ENCODE data around the gene KRT2.

Gene KRT2

DNA sequence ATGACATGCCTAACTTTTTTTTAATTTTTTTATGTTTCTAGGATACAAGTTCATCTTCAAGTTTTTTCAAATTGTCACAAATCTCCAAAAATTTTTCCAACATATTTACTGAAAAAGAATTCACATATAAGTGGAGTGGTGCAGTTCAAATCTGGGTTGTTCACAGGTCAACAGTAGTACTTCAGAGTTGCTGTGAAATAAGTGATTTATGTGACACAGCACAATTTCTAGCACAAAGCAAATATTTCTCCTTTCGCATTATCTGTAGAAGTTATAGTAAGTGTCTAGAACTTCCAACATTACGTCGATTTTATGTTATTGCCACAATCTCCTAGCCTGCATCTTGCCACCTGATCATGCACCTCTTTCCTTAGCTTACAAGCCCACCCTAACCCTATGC, 9.7 kb upstream of the KRT2 start:
- TF ChIP-seq, protein P1, sequence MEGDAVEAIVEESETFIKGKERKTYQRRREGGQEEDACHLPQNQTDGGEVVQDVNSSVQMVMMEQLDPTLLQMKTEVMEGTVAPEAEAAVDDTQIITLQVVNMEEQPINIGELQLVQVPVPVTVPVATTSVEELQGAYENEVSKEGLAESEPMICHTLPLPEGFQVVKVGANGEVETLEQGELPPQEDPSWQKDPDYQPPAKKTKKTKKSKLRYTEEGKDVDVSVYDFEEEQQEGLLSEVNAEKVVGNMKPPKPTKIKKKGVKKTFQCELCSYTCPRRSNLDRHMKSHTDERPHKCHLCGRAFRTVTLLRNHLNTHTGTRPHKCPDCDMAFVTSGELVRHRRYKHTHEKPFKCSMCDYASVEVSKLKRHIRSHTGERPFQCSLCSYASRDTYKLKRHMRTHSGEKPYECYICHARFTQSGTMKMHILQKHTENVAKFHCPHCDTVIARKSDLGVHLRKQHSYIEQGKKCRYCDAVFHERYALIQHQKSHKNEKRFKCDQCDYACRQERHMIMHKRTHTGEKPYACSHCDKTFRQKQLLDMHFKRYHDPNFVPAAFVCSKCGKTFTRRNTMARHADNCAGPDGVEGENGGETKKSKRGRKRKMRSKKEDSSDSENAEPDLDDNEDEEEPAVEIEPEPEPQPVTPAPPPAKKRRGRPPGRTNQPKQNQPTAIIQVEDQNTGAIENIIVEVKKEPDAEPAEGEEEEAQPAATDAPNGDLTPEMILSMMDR (IDR thresholded peaks at IDR 0.05; ENCODE audit: borderline replicate concordance, insufficient read depth, low read depth, low read length), result no peak
- H3K4me3 ChIP-seq (ENCODE audit: low read depth, low read length), result no peak overlapping the region

DNA sequence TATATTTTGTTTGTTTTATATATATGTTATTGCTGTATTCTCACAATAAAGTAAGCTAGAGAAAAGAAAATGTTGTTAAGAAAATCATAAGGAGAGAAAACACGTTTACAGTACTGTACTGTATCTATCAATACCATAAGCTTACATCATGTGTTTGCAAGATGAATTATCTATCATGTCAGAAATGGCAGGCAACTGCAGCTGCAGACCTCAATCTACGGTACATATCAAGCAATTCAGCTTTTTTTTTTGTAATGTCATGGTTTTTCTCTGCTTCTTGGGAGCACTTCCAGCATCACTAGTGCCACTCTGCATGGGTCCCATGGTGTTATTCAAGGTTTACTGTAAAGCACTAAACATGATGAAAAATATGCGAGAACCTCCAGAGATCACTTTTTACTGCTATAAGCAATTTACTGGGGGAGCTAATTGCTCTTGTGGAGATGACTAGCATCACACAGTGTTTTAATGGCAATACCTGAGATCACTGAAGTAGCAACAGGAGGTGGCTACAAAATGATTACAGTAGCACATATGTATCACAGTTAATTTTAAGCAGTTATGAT, 9.0 kb upstream of the KRT2 start:
- H3K4me3 ChIP-seq (ENCODE audit: low read depth, low read length), result no peak overlapping the region
- TF ChIP-seq, protein P1 (IDR thresholded peaks at IDR 0.05; ENCODE audit: borderline replicate concordance, insufficient read depth, low read depth, low read length), result no peak

DNA sequence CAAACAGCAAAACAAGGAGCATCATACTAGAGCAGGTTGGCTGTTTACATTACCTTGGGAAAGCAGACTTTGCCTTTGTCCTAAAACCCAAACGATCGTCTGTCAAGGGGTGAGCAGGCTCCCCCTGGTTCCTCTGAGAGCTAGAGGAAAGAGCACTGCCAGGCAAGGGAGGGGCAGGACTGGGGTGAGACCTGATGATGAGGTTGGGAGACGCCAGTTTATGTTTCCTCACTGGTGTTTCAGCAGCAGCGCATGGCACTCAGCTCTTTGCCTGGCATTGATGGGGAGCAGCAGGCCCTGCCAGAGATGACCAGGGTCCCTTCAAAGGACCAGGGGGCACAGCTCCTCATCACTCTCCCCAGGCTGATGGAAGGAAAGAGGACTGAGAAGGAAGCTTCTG, 7.9 kb upstream of the KRT2 start:
- TF ChIP-seq, protein P1 (IDR thresholded peaks at IDR 0.05; ENCODE audit: borderline replicate concordance, insufficient read depth, low read depth, low read length), result no peak
- no peak overlapping the region for H3K4me3 ChIP-seq (ENCODE audit: low read depth, low read length)

DNA sequence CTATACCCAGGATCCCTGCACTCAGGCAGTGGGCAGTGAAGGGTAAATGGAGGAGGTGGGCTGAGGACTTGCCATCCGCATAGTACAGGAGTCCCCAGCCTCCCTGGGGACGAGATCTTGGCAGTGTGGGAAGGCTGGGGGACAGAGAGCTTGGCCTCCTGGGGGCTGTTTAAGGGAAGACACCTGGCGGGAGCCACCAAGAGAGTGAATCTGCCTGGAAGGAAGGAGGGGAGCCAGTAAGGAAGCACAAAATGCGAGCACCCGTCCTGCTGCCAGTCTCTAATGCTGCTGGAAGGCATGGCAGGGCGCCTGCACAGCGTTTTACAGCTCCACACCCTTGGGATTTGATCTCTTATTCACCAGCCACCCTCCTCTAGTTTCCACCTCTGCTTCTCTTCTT, 7.4 kb upstream of the KRT2 start:
- no peak overlapping the region for H3K4me3 ChIP-seq (ENCODE audit: low read depth, low read length)
- TF ChIP-seq, protein P1 (IDR thresholded peaks at IDR 0.05; ENCODE audit: borderline replicate concordance, insufficient read depth, low read depth, low read length), result no peak

DNA sequence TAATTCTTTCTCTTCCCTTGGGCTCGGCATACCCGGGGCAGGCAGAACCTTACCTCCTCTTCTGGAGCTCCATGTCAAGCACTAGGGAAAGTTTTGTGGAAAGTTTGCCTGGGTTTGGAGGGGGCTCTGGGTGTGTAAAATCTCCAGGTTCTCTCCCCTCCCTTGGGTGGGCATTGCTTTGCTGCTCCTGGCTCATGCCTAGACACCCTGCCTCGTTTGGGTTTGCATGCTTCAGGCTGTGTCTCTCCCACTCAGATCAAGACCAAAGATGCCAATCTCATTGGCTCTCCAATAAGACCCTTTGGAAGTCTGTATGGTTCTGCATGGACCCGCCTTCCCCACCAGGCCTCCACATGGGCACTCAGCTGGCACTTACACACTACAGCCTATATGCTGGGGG, 6.2 kb upstream of the KRT2 start:
- H3K4me3 ChIP-seq (ENCODE audit: low read depth, low read length), result no peak overlapping the region
- TF ChIP-seq, protein P1 (IDR thresholded peaks at IDR 0.05; ENCODE audit: borderline replicate concordance, insufficient read depth, low read depth, low read length), result no peak

DNA sequence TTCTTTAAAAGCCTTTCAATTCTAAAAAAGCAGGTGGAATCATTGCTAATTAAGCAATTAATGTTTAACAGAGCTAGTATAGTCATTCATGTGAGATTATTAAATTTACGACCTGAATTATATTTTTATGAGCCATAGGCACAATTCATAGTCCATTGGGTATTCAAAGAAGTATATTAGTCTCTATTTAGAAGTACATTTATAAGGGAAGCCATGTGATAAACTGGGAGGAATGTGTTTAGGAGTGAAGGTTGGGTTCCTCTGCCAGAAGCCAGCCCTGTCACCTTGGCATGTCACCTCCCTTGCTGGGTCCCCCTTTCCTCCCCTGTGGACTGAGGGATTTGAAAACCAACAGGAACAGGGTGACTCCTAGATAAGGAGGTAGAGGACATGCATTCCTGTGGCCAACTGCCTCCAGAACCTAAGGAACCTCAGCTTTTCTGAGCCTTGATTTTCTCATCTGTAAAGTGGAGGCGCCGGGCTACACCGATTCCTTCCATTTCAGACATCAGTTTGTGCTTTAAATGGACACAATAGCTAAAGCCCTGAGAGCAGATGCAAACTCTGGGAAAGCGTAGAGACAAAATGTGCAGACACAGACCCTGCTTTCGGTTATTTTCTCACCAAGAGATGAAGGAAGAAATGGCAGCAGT, 5.4 kb upstream of the KRT2 start:
- H3K4me3 ChIP-seq (ENCODE audit: low read depth, low read length), result no peak overlapping the region
- TF ChIP-seq, protein P1 (IDR thresholded peaks at IDR 0.05; ENCODE audit: borderline replicate concordance, insufficient read depth, low read depth, low read length), result no peak

DNA sequence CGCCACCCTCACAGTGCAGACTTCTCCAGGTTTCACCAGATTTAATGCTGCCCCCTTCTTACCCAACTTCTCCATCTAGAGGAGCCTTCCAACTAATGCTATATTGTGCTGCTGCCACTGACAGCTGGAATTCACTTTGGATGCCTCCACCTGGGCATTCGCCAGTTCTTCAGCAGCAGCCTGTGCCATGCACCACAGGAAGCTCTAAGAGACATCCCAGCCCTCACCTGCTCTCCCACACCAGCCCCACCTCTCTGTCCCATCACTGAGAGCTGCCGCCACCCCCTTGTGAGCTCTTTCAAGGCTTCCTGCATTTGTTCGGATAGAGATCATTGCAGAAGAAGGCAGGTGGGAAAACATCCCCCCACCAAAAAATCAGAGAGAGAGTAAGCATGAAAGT, 4.6 kb upstream of the KRT2 start:
- TF ChIP-seq, protein P1 (IDR thresholded peaks at IDR 0.05; ENCODE audit: borderline replicate concordance, insufficient read depth, low read depth, low read length), result no peak
- no peak overlapping the region for H3K4me3 ChIP-seq (ENCODE audit: low read depth, low read length)

Data from GM12875 (cell line).